Measurements from ENCODE around the gene RELL2. TPM values are rescaled to one million over a fixed set of nuclear protein-coding genes. Genes with fewer than 3 reads are reported as not detected.

Gene RELL2
- total and polyA plus RNA-seq, 4 experiments from 2014 or later = 3.0 to 21.3 (median 12.9) TPM

DNA sequence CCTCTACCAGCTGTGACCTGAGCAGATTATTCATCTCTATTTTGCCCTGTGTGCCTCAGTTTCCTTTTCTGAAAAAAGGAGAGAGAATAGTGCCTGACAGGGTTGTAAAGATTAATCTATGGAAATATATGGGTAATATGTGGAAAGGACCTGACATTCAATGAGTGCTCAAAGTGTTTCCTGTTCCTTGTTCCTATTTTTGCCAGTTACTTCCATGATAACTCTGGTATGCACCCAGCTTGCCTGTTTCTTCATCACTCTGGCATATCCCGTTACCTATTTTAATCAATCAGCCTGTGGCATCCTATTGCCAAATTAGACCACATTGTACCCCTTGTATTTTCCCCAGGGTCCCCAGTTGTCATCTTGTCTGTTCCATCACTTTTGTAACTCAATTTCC lies 48.8 kb downstream of the RELL2 start:
- Histone ChIP-seq H3K9me3 (ENCODE audit: control insufficient read depth in 1 of 2, low read length in 2 of 2) (no peaks in the 10 kb centered on the region), H3K4me1 (ENCODE audit: insufficient read depth, low read length) (peaks cover 32% of the 10 kb centered on the region), H3K4me3 (ENCODE audit: low read length in 2 of 2) (no peak overlapping the region), H3K27ac (ENCODE audit: low read depth, low read length) (no peak overlapping the region), H3K36me3 (ENCODE audit: insufficient read depth, low read length) (no peaks in the 10 kb centered on the region), H3K27me3 (ENCODE audit: insufficient read depth, low read length) (no peaks in the 10 kb centered on the region)
- Mint-ChIP-seq H3K27ac (no peak overlapping the region), H3K4me1 (peaks cover 14 to 35% (median 26%) of the 10 kb centered on the region in 4 donors), H3K4me3 (no peak overlapping the region), H3K36me3 (no peaks in the 10 kb centered on the region), H3K27me3 (peaks cover 0 to 5% of the 10 kb centered on the region in 2 donors), H3K9me3 (no peaks in the 10 kb centered on the region)
- no peak for DNase-seq
- ChIA-PET CTCF (ENCODE audit: partially characterized antibody) (no interaction called here), POLR2A (ENCODE audit: partially characterized antibody) (no interaction called here)
- intact Hi-C loops (cut with micrococcal nuclease) = no loop called here

DNA sequence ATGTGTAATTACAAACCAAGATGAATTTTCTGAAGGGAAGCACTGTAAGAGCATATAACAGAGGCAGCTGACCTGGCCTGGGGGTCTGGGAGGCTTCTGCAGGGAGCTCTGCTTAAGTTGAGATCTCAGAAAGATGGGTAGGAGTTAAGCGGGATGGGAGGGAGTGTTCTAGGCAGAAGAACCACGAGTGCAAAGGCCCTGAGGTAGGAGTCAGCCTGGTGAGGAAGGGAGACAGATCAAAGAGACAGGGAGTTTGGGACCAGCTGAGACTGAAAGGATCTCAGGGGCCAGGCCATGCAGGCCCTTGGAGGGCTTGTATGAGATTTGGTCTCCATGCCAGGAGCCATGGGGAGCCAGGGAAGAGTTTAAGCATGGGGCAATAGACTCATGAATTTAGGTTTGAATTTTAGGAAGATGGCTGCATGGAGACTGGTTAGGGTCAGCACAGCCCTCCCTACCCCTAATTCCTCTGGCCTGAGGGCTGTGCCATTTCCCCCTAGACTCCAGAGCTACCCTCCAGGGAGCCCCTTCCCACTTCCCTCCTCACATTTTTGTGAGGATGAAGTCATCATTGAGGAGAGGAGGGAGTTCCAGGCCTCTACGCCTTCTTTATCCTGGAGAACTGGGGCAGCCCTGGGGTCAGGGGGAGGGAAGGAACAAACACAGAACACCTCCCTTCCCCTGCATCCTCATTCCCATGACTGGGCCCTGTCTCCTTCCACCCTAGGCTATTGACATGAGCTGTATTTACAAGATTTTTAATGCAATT lies 50.0 kb downstream of the RELL2 start:
- H3K9me3 Mint-ChIP-seq = no peaks in the 10 kb centered on the region
- DNase-seq = no peak
- no peaks in the 10 kb centered on the region for H3K9me3 ChIP-seq (ENCODE audit: control insufficient read depth in 1 of 2, low read length in 2 of 2)
- H3K27ac Mint-ChIP-seq = no peak overlapping the region
- H3K4me3 Mint-ChIP-seq = no peak overlapping the region
- H3K27me3 Mint-ChIP-seq = peaks cover 0 to 4% of the 10 kb centered on the region in 2 donors
- peaks cover 23% of the 10 kb centered on the region for H3K4me1 ChIP-seq (ENCODE audit: insufficient read depth, low read length)
- intact Hi-C loops (cut with micrococcal nuclease) = no loop called here
- no peaks in the 10 kb centered on the region for H3K27me3 ChIP-seq (ENCODE audit: insufficient read depth, low read length)
- H3K36me3 ChIP-seq (ENCODE audit: insufficient read depth, low read length) = no peaks in the 10 kb centered on the region
- POLR2A ChIA-PET (ENCODE audit: partially characterized antibody) = no interaction called here
- H3K36me3 Mint-ChIP-seq = no peaks in the 10 kb centered on the region
- no peak overlapping the region for H3K4me3 ChIP-seq (ENCODE audit: low read length in 2 of 2)
- CTCF ChIA-PET (ENCODE audit: partially characterized antibody) = interaction anchor here (1.5 to 2.0 kb wide), 2 partner anchors 275 to 282 kb away, joined by 4 to 9 read pairs; partner anchors contain the start of gene RNF14
- H3K27ac ChIP-seq (ENCODE audit: low read depth, low read length) = no peak overlapping the region
- peaks cover 9 to 27% (median 18%) of the 10 kb centered on the region in 4 donors for H3K4me1 Mint-ChIP-seq

Other genes starting within 250 kb of the RELL2 start
- gene PCDHGB4, start 249.3 kb upstream of the RELL2 start, total RNA-seq = under 1 TPM; 0.19 to 0.23 TPM
- under 1 TPM in 1 of 2 donors, not detected in 1; 0.13 TPM for gene PCDHGB4, start 249.3 kb upstream of the RELL2 start, polyA plus RNA-seq
- gene PCDHGA8, start 244.4 kb upstream of the RELL2 start, total RNA-seq = under 1 TPM in 1 of 2 experiments, not detected in 1; 0.17 TPM
- not detected for gene PCDHGA8, start 244.4 kb upstream of the RELL2 start, polyA plus RNA-seq
- gene PCDHGB5, start 239.1 kb upstream of the RELL2 start, total RNA-seq = under 1 TPM; 0.42 to 0.49 TPM
- under 1 TPM in 1 of 2 donors, not detected in 1; 0.39 TPM for gene PCDHGB5, start 239.1 kb upstream of the RELL2 start, polyA plus RNA-seq
- gene PCDHGA9, start 234.2 kb upstream of the RELL2 start, total RNA-seq = under 1 TPM; 0.17 to 0.25 TPM
- gene PCDHGA9, start 234.2 kb upstream of the RELL2 start, polyA plus RNA-seq = under 1 TPM in 1 of 2 donors, not detected in 1; 0.09 TPM
- under 1 TPM; 0.22 to 0.26 TPM for gene PCDHGB6, start 229.0 kb upstream of the RELL2 start, total RNA-seq
- under 1 TPM in 1 of 2 donors, not detected in 1; 0.11 TPM for gene PCDHGB6, start 229.0 kb upstream of the RELL2 start, polyA plus RNA-seq
- gene PCDHGA10, start 224.0 kb upstream of the RELL2 start, total RNA-seq = under 1 TPM; 0.25 to 0.35 TPM
- not detected for gene PCDHGA10, start 224.0 kb upstream of the RELL2 start, polyA plus RNA-seq
- gene PCDHGB7, start 219.3 kb upstream of the RELL2 start, total RNA-seq = under 1 TPM; 0.32 to 0.33 TPM
- under 1 TPM in 1 of 2 donors, not detected in 1; 0.03 TPM for gene PCDHGB7, start 219.3 kb upstream of the RELL2 start, polyA plus RNA-seq
- under 1 TPM; 0.20 to 0.36 TPM for gene PCDHGA11, start 215.9 kb upstream of the RELL2 start, total RNA-seq
- gene PCDHGA11, start 215.9 kb upstream of the RELL2 start, polyA plus RNA-seq = not detected
- under 1 TPM; 0.11 to 0.17 TPM for gene PCDHGA12, start 206.5 kb upstream of the RELL2 start, total RNA-seq
- not detected for gene PCDHGA12, start 206.5 kb upstream of the RELL2 start, polyA plus RNA-seq
- under 1 TPM in 1 of 2 experiments, not detected in 1; 0.17 TPM for gene PCDHGC3, start 161.0 kb upstream of the RELL2 start, total RNA-seq
- under 1 TPM in 1 of 2 donors, not detected in 1; 0.14 TPM for gene PCDHGC3, start 161.0 kb upstream of the RELL2 start, polyA plus RNA-seq
- not detected for gene PCDHGC4, start 152.0 kb upstream of the RELL2 start, total RNA-seq
- gene PCDHGC4, start 152.0 kb upstream of the RELL2 start, polyA plus RNA-seq = under 1 TPM in 1 of 2 donors, not detected in 1; 0.11 TPM
- gene PCDHGC5, start 147.9 kb upstream of the RELL2 start, total RNA-seq = not detected
- gene PCDHGC5, start 147.9 kb upstream of the RELL2 start, polyA plus RNA-seq = not detected
- gene DIAPH1, start 18.0 kb upstream of the RELL2 start, total RNA-seq = 100 to 1,000 TPM; 211 TPM
- gene DIAPH1, start 18.0 kb upstream of the RELL2 start, polyA plus RNA-seq = 100 to 1,000 TPM in 1 of 2 donors, 10 to 100 TPM in 1; 81.5 to 145 TPM
- gene HDAC3, start 148 bp upstream of the RELL2 start, total RNA-seq = 10 to 100 TPM; 85.1 to 91.0 TPM
- 100 to 1,000 TPM in 1 of 2 donors, 10 to 100 TPM in 1; 92.8 to 137 TPM for gene HDAC3, start 148 bp upstream of the RELL2 start, polyA plus RNA-seq
- gene FCHSD1, start 14.4 kb downstream of the RELL2 start, total RNA-seq = 100 to 1,000 TPM; 106 to 110 TPM
- 1 to 10 TPM; 7.1 to 9.9 TPM for gene FCHSD1, start 14.4 kb downstream of the RELL2 start, polyA plus RNA-seq
- gene ARAP3, start 45.2 kb downstream of the RELL2 start, total RNA-seq = 10 to 100 TPM; 14.7 to 16.4 TPM
- gene ARAP3, start 45.2 kb downstream of the RELL2 start, polyA plus RNA-seq = under 1 TPM in 1 of 2 donors, not detected in 1; 0.73 TPM
- gene PCDH1, start 241.4 kb downstream of the RELL2 start, total RNA-seq = not detected
- not detected for gene PCDH1, start 241.4 kb downstream of the RELL2 start, polyA plus RNA-seq